HepG2 (cell line): ENCODE data around the gene CCDC183. TPM values are rescaled to one million over a fixed set of nuclear protein-coding genes. Genes with fewer than 3 reads are reported as not detected.

Experiments used
- BCL3 ChIP-seq: sonication (generic); formaldehyde crosslinking; IDR thresholded peaks from 2 replicates; pipeline ENCODE4 v1.5.1; 2020; ENCODE audit warnings: mild to moderate bottlenecking, missing genetic modification reagents, moderate library complexity
- KDM5A ChIP-seq: fragments of 200-600 bp; sonication (generic); IDR thresholded peaks from 2 replicates; pipeline ENCODE4 v1.7.0; 2018; ENCODE audit warnings: antibody characterized with exemption, mild to moderate bottlenecking, low read length, borderline replicate concordance
- KLF9 ChIP-seq: IDR thresholded peaks from 2 replicates; pipeline ENCODE4 v1.6.1; 2016; ENCODE audit warnings: low read depth
- MED13 ChIP-seq: sonication (generic); formaldehyde crosslinking; IDR thresholded peaks from 2 replicates; pipeline ENCODE4 v1.5.0; 2020; ENCODE audit warnings: missing genetic modification reagents
- MIER2 ChIP-seq: IDR thresholded peaks from 2 replicates; pipeline ENCODE4 v1.6.1; 2016; ENCODE audit warnings: missing biosample characterization, missing genetic modification reagents
- NONO ChIP-seq, 2 experiments: fragments of 450-650 bp in 1 of 2; sonication (generic) in 1 of 2; formaldehyde crosslinking in 1 of 2; IDR thresholded peaks in 1 of 2; conservative IDR thresholded peaks in 1 of 2; 2 replicates each; pipeline versions ENCODE4 v1.6.1 to v1.8.0; 2017 to 2022; ENCODE audit warnings: mild to moderate bottlenecking in 1 of 2, missing genetic modification reagents in 1 of 2, moderate library complexity in 1 of 2
- RXRA ChIP-seq: sonication (generic); formaldehyde crosslinking; IDR thresholded peaks from 2 replicates; pipeline ENCODE4 v1.5.1; 2020; ENCODE audit warnings: missing genetic modification reagents
- ZC3H13 ChIP-seq: sonication (generic); formaldehyde crosslinking; IDR thresholded peaks from 2 replicates; pipeline ENCODE4 v1.8.1; 2023; ENCODE audit warnings: mild to moderate bottlenecking, missing genetic modification reagents, moderate library complexity
- ZFP37 ChIP-seq: sonication (generic); formaldehyde crosslinking; IDR thresholded peaks from 2 replicates; pipeline ENCODE4 v1.4.0; 2020; ENCODE audit warnings: missing genetic modification reagents, borderline replicate concordance
- ZNF234 ChIP-seq: sonication (generic); formaldehyde crosslinking; conservative IDR thresholded peaks from 2 replicates; pipeline ENCODE4 v1.5.1; 2020; ENCODE audit warnings: mild to moderate bottlenecking, missing genetic modification reagents
- ZNF260 ChIP-seq: sonication (generic); formaldehyde crosslinking; IDR thresholded peaks from 2 replicates; pipeline ENCODE4 v1.4.0; 2020; ENCODE audit warnings: missing genetic modification reagents, low read depth, mild to moderate bottlenecking, borderline replicate concordance
- ZNF724P ChIP-seq: sonication (generic); formaldehyde crosslinking; IDR thresholded peaks from 2 replicates; pipeline ENCODE4 v1.8.0; 2022; ENCODE audit warnings: missing genetic modification reagents, borderline replicate concordance
- ZSCAN25 ChIP-seq: sonication (generic); formaldehyde crosslinking; IDR thresholded peaks from 2 replicates; pipeline ENCODE4 v1.8.0; 2022; ENCODE audit warnings: mild to moderate bottlenecking, missing genetic modification reagents
- polyA plus RNA-seq, 8 experiments: library from polyadenylated mRNA; depleted of rRNA in 3 of 8; stranded (reverse) in 7 of 8; unstranded in 1 of 8; fragments of >200 nt; fragmentation: Illumina TruSeq in 4 of 8; extraction: Trizol in 4 of 8; gene quantifications; 2 replicates each; pipeline versions ENCODE4 v1.2.1 to v1.2.3, GENCODE V29; 2011 to 2016; ENCODE audit warnings: low read depth in 4 of 8, missing spikeins in 1 of 8, mixed read lengths in 1 of 8; ENCODE audit not compliant: insufficient read depth in 1 of 8
- total RNA-seq, 5 experiments: library from RNA; depleted of rRNA; stranded (reverse); fragments of >200 nt; fragmentation: Illumina TruSeq; extraction: Trizol; gene quantifications; 2 replicates each; pipeline ENCODE4 v1.2.3, GENCODE V29; 2016; ENCODE audit warnings: low read depth in 1 of 5
- TF ChIP-seq, protein P1 (sequence below), 2 experiments: sonication (generic) in 1 of 2; formaldehyde crosslinking in 1 of 2; IDR thresholded peaks; 2 replicates each; pipeline versions ENCODE4 v1.4.0 to v1.6.1; 2016 to 2020; ENCODE audit warnings: borderline replicate concordance in 1 of 2, low read depth in 1 of 2, mild to moderate bottlenecking in 1 of 2, missing genetic modification reagents in 1 of 2
- TF ChIP-seq, protein P2 (sequence below): sonication (generic); formaldehyde crosslinking; IDR thresholded peaks from 2 replicates; pipeline ENCODE4; 2020; ENCODE audit warnings: missing genetic modification reagents, mild to moderate bottlenecking, borderline replicate concordance
- TF ChIP-seq, protein P3 (sequence below): IDR thresholded peaks from 2 replicates; pipeline ENCODE4 v1.6.1; 2018; ENCODE audit warnings: missing genetic modification reagents, mild to moderate bottlenecking, missing compliant biosample characterization
- TF ChIP-seq, protein P4 (sequence below): sonication (generic); formaldehyde crosslinking; IDR thresholded peaks from 2 replicates; pipeline ENCODE4 v1.4.0; 2020; ENCODE audit warnings: missing genetic modification reagents; ENCODE audit errors: not compliant biosample characterization

Gene CCDC183
- total and polyA plus RNA-seq, 2 of the 13 experiments (the other 11 are each of a cell fraction or from before 2014, with no cell fraction given): 5.0 to 66.4 TPM

- TF ChIP-seq, protein P1, sequence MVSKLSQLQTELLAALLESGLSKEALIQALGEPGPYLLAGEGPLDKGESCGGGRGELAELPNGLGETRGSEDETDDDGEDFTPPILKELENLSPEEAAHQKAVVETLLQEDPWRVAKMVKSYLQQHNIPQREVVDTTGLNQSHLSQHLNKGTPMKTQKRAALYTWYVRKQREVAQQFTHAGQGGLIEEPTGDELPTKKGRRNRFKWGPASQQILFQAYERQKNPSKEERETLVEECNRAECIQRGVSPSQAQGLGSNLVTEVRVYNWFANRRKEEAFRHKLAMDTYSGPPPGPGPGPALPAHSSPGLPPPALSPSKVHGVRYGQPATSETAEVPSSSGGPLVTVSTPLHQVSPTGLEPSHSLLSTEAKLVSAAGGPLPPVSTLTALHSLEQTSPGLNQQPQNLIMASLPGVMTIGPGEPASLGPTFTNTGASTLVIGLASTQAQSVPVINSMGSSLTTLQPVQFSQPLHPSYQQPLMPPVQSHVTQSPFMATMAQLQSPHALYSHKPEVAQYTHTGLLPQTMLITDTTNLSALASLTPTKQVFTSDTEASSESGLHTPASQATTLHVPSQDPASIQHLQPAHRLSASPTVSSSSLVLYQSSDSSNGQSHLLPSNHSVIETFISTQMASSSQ (IDR thresholded peaks at IDR 0.05; ENCODE audit: low read depth): no peak
- TF ChIP-seq, protein P1 (CRISPR knock-in tag; IDR thresholded peaks at IDR 0.05; ENCODE audit: borderline replicate concordance): no peak
- TF ChIP-seq, protein P2, sequence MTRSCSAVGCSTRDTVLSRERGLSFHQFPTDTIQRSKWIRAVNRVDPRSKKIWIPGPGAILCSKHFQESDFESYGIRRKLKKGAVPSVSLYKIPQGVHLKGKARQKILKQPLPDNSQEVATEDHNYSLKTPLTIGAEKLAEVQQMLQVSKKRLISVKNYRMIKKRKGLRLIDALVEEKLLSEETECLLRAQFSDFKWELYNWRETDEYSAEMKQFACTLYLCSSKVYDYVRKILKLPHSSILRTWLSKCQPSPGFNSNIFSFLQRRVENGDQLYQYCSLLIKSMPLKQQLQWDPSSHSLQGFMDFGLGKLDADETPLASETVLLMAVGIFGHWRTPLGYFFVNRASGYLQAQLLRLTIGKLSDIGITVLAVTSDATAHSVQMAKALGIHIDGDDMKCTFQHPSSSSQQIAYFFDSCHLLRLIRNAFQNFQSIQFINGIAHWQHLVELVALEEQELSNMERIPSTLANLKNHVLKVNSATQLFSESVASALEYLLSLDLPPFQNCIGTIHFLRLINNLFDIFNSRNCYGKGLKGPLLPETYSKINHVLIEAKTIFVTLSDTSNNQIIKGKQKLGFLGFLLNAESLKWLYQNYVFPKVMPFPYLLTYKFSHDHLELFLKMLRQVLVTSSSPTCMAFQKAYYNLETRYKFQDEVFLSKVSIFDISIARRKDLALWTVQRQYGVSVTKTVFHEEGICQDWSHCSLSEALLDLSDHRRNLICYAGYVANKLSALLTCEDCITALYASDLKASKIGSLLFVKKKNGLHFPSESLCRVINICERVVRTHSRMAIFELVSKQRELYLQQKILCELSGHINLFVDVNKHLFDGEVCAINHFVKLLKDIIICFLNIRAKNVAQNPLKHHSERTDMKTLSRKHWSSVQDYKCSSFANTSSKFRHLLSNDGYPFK (CRISPR knock-in tag): no peak
- TF ChIP-seq ZNF260 (CRISPR knock-in tag) (no peak), RXRA (CRISPR knock-in tag) (no peak), ZC3H13 (0 out of 2 replicates have a peak, but pooled peaks have one; percentile 37), ZNF724P (CRISPR knock-in tag) (no peak), NONO (IDR thresholded peaks at IDR 0.05) (no peak), NONO (CRISPR knock-in tag; conservative IDR thresholded peaks at IDR 0.05) (0 out of 2 replicates have a peak, but pooled peaks have one; percentile 17), KDM5A (no peak), KLF9 (CRISPR knock-in tag) (no peak), ZFP37 (CRISPR knock-in tag) (no peak), BCL3 (CRISPR knock-in tag) (no peak), MED13 (0 out of 2 replicates have a peak, but pooled peaks have one; percentile 15), ZNF234 (CRISPR knock-in tag) (no peak), ZSCAN25 (CRISPR knock-in tag) (no peak), MIER2 (CRISPR knock-in tag) (no peak)
- TF ChIP-seq, protein P3, sequence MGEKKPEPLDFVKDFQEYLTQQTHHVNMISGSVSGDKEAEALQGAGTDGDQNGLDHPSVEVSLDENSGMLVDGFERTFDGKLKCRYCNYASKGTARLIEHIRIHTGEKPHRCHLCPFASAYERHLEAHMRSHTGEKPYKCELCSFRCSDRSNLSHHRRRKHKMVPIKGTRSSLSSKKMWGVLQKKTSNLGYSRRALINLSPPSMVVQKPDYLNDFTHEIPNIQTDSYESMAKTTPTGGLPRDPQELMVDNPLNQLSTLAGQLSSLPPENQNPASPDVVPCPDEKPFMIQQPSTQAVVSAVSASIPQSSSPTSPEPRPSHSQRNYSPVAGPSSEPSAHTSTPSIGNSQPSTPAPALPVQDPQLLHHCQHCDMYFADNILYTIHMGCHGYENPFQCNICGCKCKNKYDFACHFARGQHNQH (CRISPR knock-in tag): no peak
- TF ChIP-seq, protein P4, sequence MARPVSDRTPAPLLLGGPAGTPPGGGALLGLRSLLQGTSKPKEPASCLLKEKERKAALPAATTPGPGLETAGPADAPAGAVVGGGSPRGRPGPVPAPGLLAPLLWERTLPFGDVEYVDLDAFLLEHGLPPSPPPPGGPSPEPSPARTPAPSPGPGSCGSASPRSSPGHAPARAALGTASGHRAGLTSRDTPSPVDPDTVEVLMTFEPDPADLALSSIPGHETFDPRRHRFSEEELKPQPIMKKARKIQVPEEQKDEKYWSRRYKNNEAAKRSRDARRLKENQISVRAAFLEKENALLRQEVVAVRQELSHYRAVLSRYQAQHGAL (CRISPR knock-in tag): no peak
Observed at GRCh38 chr9:136850866-136851775, 55.0 kb downstream of the CCDC183 start (continued).
